OCI-LY7 (cell line): ENCODE measurements around the gene MARS1. TPM values are rescaled to one million over a fixed set of nuclear protein-coding genes. Genes with fewer than 3 reads are reported as not detected.

Experiments
- BruUV-seq: library from RNA; stranded (reverse); fragments of 400-500 nt; replicated peaks from 2 replicates; lab custom pipeline; 2021; lab: Mats Ljungman, UMichigan
- CTCF ChIA-PET: fragments of 300-600 bp; sonication (Branson Sonifier 250); formaldehyde crosslinking; loops from one replicate; lab custom pipeline; 2022; ENCODE audit warnings: antibody characterized with exemption; ENCODE audit not compliant: unreplicated experiment; lab: Charles Lee
- POLR2A ChIA-PET: fragments of 300-600 bp; sonication (Branson Sonifier 250); formaldehyde crosslinking; loops from one replicate; lab custom pipeline; 2022; ENCODE audit warnings: antibody characterized with exemption; lab: Charles Lee
- DNase-seq: peaks from one replicate; pipeline ENCODE4 v3.0.0-alpha.2; 2015; ENCODE audit warnings: low spot score
- H2AFZ ChIP-seq: fragments of 200-600 bp; sonication (generic), shearing (Covaris generic); 2 replicates; pipeline ENCODE4 v1.6.1; 2014; ENCODE audit warnings: mild to moderate bottlenecking, antibody characterized with exemption, low read length, moderate library complexity
- H3K27ac ChIP-seq: fragments of 200-600 bp; sonication (generic); 2 replicates; pipeline ENCODE4 v1.5.1; 2014; ENCODE audit warnings: mixed run types, low read depth, mild to moderate bottlenecking, moderate library complexity, low read length, inconsistent platforms; ENCODE audit not compliant: poor library complexity, severe bottlenecking
- H3K36me3 ChIP-seq: fragments of 200-600 bp; sonication (generic); 2 replicates; pipeline ENCODE4 v1.6.1; 2014; ENCODE audit warnings: mild to moderate bottlenecking, antibody characterized with exemption, low read length, moderate library complexity, mixed read lengths; ENCODE audit not compliant: insufficient read depth
- H3K4me1 ChIP-seq: fragments of 200-600 bp; sonication (generic); 2 replicates; pipeline ENCODE4 v1.5.1; 2014; ENCODE audit warnings: mild to moderate bottlenecking, low read length; ENCODE audit not compliant: insufficient read depth, poor library complexity, severe bottlenecking
- H3K4me2 ChIP-seq: fragments of 200-600 bp; sonication (generic); 2 replicates; pipeline ENCODE4 v1.6.1; 2014; ENCODE audit warnings: mild to moderate bottlenecking, low read length
- H3K4me3 ChIP-seq: fragments of 200-600 bp; sonication (generic); 2 replicates; pipeline ENCODE4 v1.5.1; 2014; ENCODE audit warnings: mild to moderate bottlenecking, low read depth, low read length; ENCODE audit not compliant: poor library complexity, severe bottlenecking
- H3K79me2 ChIP-seq: fragments of 200-600 bp; sonication (generic); 2 replicates; pipeline ENCODE4 v1.6.1; 2016; ENCODE audit warnings: low read depth, mild to moderate bottlenecking, low read length, moderate library complexity, mixed read lengths; ENCODE audit not compliant: insufficient read depth
- H3K9me2 ChIP-seq: fragments of 200-600 bp; sonication (generic); 2 replicates; pipeline ENCODE4 v1.6.1; 2016; ENCODE audit warnings: mild to moderate bottlenecking, low read length, mixed read lengths; ENCODE audit not compliant: insufficient read depth
- H3K9me3 ChIP-seq: fragments of 200-600 bp; sonication (generic); 2 replicates; pipeline ENCODE4 v1.6.1; 2014; ENCODE audit warnings: mild to moderate bottlenecking, mixed run types, low read length, mixed read lengths
- H4K20me1 ChIP-seq: fragments of 200-600 bp; sonication (generic); 2 replicates; pipeline ENCODE4 v1.6.1; 2014; ENCODE audit warnings: mild to moderate bottlenecking, antibody characterized with exemption, low read length, moderate library complexity, mixed read lengths; ENCODE audit not compliant: insufficient read depth
- CTCF ChIP-seq: fragments of 200-600 bp; sonication (generic); conservative IDR thresholded peaks from 2 replicates; pipeline ENCODE4 v1.5.1; 2014; ENCODE audit warnings: mild to moderate bottlenecking, antibody characterized with exemption, low read length, moderate library complexity, mixed read lengths
- EZH2phosphoT487 ChIP-seq: fragments of 200-600 bp; sonication (generic); IDR thresholded peaks from 2 replicates; pipeline ENCODE4 v1.6.1; 2018; ENCODE audit warnings: low read depth, borderline replicate concordance, mild to moderate bottlenecking, mixed run types, antibody characterized with exemption, low read length, moderate library complexity, mixed read lengths
- intact Hi-C: fragments of 100-400 bp; cut with micrococcal nuclease; formaldehyde crosslinking; loops from one replicate; pipeline ENCODE4 v1.10.0; 2022; ENCODE audit not compliant: unreplicated experiment
- total RNA-seq, 2 experiments: library from RNA; depleted of rRNA in 1 of 2; stranded (reverse); fragments of >200 nt in 1 of 2; shearing (Covaris generic) in 1 of 2; gene quantifications; 2 replicates each; pipeline ENCODE4 v1.2.3, GENCODE V29; 2014 to 2022

Gene MARS1
- total RNA-seq, 2 experiments from 2014 or later: 272 to 465 TPM

- POLR2A ChIA-PET: interaction anchor here (1.2 kb wide), 2 partner anchors 19 to 231 kb away, joined by 3 to 5 read pairs; partner anchors contain the start of genes ARHGAP9 and SHMT2
- H3K4me3 ChIP-seq: peak overlapping the region; percentile 77
- intact Hi-C loops: loop anchor here (5.0 kb wide), 1 partner anchor 218 kb away; no protein-coding TSS in a partner anchor
- no peaks in the 10 kb centered on the region for H3K9me2 ChIP-seq
- H3K36me3 ChIP-seq: no peaks in the 10 kb centered on the region
- CTCF ChIA-PET: interaction anchor here (0.6 kb wide), 2 partner anchors 18 to 262 kb away, joined by 3 to 4 read pairs; no protein-coding TSS in a partner anchor
- H3K4me1 ChIP-seq: peaks cover 35% of the 10 kb centered on the region
- no peaks in the 10 kb centered on the region for H4K20me1 ChIP-seq
- peak; percentile 60 for DNase-seq
- H3K4me2 ChIP-seq: peak overlapping the region; percentile 90
- H3K27ac ChIP-seq: peak overlapping the region; percentile 71
- TF ChIP-seq CTCF (no peak), EZH2phosphoT487 (no peak)
- no peak overlapping the region for H2AFZ ChIP-seq
- no peaks in the 10 kb centered on the region for H3K9me3 ChIP-seq
- BruUV-seq: no TSS peak
- no peaks in the 10 kb centered on the region for H3K79me2 ChIP-seq
These were observed 27.4 kb upstream of the MARS1 start for GRCh38 chr12:57460468-57460784.

- CTCF ChIA-PET: interaction anchor here (0.6 kb wide), 1 partner anchor 263 kb away, joined by 4 read pairs; no protein-coding TSS in a partner anchor
- H2AFZ ChIP-seq: no peak overlapping the region; the same call in 1 of the 2 replicates
- TF ChIP-seq CTCF: no peak
- no peak for TF ChIP-seq EZH2phosphoT487
- peak overlapping the region; percentile 90 for H3K4me2 ChIP-seq
- no peaks in the 10 kb centered on the region for H3K9me3 ChIP-seq
- DNase-seq: no peak
- peaks cover 31% of the 10 kb centered on the region for H3K4me1 ChIP-seq
- BruUV-seq: no TSS peak
- peak overlapping the region; percentile 77 for H3K4me3 ChIP-seq
- peak overlapping the region; percentile 28 for H3K27ac ChIP-seq
- no peaks in the 10 kb centered on the region for H3K79me2 ChIP-seq
- POLR2A ChIA-PET: interaction anchor here (1.2 kb wide), 2 partner anchors 19 to 231 kb away, joined by 3 to 5 read pairs; partner anchors contain the start of genes ARHGAP9 and SHMT2
- H3K36me3 ChIP-seq: no peaks in the 10 kb centered on the region
- H4K20me1 ChIP-seq: no peaks in the 10 kb centered on the region
- intact Hi-C loops: loop anchor here (5.0 kb wide), 1 partner anchor 219 kb away; no protein-coding TSS in a partner anchor
- H3K9me2 ChIP-seq: no peaks in the 10 kb centered on the region
These were observed 27.0 kb upstream of the MARS1 start for GRCh38 chr12:57460841-57461275.
